WTC11 (cell line): ENCODE measurements around the gene JADE2. TPM values are rescaled to one million over a fixed set of nuclear protein-coding genes. Genes with fewer than 3 reads are reported as not detected.

Source experiments
- ATAC-seq: fragments of 200-7000 bp; cut with Tn5 transposase; 2 replicates; pipeline ENCODE4 v1.10.0; 2021; ENCODE audit warnings: mild to moderate bottlenecking, moderate library complexity
- CTCF ChIA-PET: fragments of 300-600 bp; sonication (Branson Sonifier 250); formaldehyde crosslinking; loops from one replicate; lab custom pipeline; 2021; ENCODE audit warnings: antibody characterized with exemption; lab: Charles Lee
- POLR2A ChIA-PET: fragments of 350-600 bp; sonication (Branson Sonifier 250); formaldehyde crosslinking; loops from one replicate; lab custom pipeline; 2021; ENCODE audit warnings: antibody characterized with exemption; lab: Charles Lee
- DNase-seq: peaks from one replicate; pipeline ENCODE4 v3.0.0; 2021; ENCODE audit warnings: low spot score
- H3K27ac Mint-ChIP-seq: 2 replicates; pipeline ENCODE4 v1.8.0; 2021; ENCODE audit warnings: mixed read lengths
- H3K27me3 Mint-ChIP-seq: 2 replicates; pipeline ENCODE4 v1.8.0; 2021; ENCODE audit warnings: low read depth, mild to moderate bottlenecking, moderate library complexity, mixed read lengths
- H3K36me3 Mint-ChIP-seq: 2 replicates; pipeline ENCODE4 v1.8.0; 2021; ENCODE audit warnings: mixed read lengths
- H3K4me1 Mint-ChIP-seq: 2 replicates; pipeline ENCODE4 v1.8.0; 2022; ENCODE audit warnings: mixed read lengths
- H3K4me3 Mint-ChIP-seq: 2 replicates; pipeline ENCODE4 v1.8.0; 2021; ENCODE audit warnings: mild to moderate bottlenecking, moderate library complexity, mixed read lengths
- H3K9me3 Mint-ChIP-seq: 2 replicates; pipeline ENCODE4 v1.8.0; 2021; ENCODE audit warnings: mixed read lengths
- EMX1 ChIP-seq: fragments of 250-450 bp; sonication (Bioruptor Pico); IDR thresholded peaks from 2 replicates; pipeline ENCODE4 v1.8.0; 2021; ENCODE audit warnings: mild to moderate bottlenecking
- GABPB1 ChIP-seq: sonication (generic); formaldehyde crosslinking; IDR thresholded peaks from 2 replicates; pipeline ENCODE4 v1.8.1; 2023; ENCODE audit warnings: mild to moderate bottlenecking, missing genetic modification reagents
- GRHL2 ChIP-seq: fragments of 250-450 bp; sonication (Bioruptor Pico); IDR thresholded peaks from 2 replicates; pipeline ENCODE4 v1.8.0; 2022; ENCODE audit warnings: mild to moderate bottlenecking, moderate library complexity; ENCODE audit not compliant: insufficient replicate concordance, severe bottlenecking
- MYBL2 ChIP-seq: sonication (generic); formaldehyde crosslinking; IDR thresholded peaks from 2 replicates; pipeline ENCODE4 v1.8.1; 2023; ENCODE audit warnings: mild to moderate bottlenecking, moderate library complexity, missing genetic modification reagents
- SMAD4 ChIP-seq: sonication (generic); formaldehyde crosslinking; IDR thresholded peaks from 2 replicates; pipeline ENCODE4 v1.8.0; 2022; ENCODE audit warnings: mild to moderate bottlenecking, missing genetic modification reagents
- ZNF121 ChIP-seq: sonication (generic); formaldehyde crosslinking; IDR thresholded peaks from 2 replicates; pipeline ENCODE4 v1.8.0; 2023; ENCODE audit warnings: missing genetic modification reagents
- total RNA-seq: library from RNA; stranded (reverse); gene quantifications from 3 replicates; pipeline ENCODE4 v1.2.3, GENCODE V29; 2021
- TF ChIP-seq, protein P1 (sequence below): sonication (generic); formaldehyde crosslinking; IDR thresholded peaks from 2 replicates; pipeline ENCODE4 v1.8.0; 2022; ENCODE audit warnings: mild to moderate bottlenecking, missing genetic modification reagents
- TF ChIP-seq, protein P2 (sequence below): sonication (generic); formaldehyde crosslinking; IDR thresholded peaks from 2 replicates; pipeline ENCODE4 v1.8.1; 2023; ENCODE audit warnings: mild to moderate bottlenecking, missing genetic modification reagents
- TF ChIP-seq, protein P3 (sequence below): sonication (generic); formaldehyde crosslinking; IDR thresholded peaks from 2 replicates; pipeline ENCODE4 v1.8.1; 2023; ENCODE audit warnings: mild to moderate bottlenecking, moderate library complexity, missing genetic modification reagents
- TF ChIP-seq, protein P4 (sequence below): sonication (generic); formaldehyde crosslinking; IDR thresholded peaks from 2 replicates; pipeline ENCODE4 v1.8.0; 2023; ENCODE audit warnings: mild to moderate bottlenecking, missing genetic modification reagents
- TF ChIP-seq, protein P5 (sequence below): fragments of 250-450 bp; sonication (Bioruptor Pico); IDR thresholded peaks from 2 replicates; pipeline ENCODE4 v1.9.0; 2021; ENCODE audit warnings: mild to moderate bottlenecking
- TF ChIP-seq, protein P6 (sequence below): sonication (generic); formaldehyde crosslinking; IDR thresholded peaks from 2 replicates; pipeline ENCODE4 v1.8.1; 2023; ENCODE audit warnings: mild to moderate bottlenecking, missing genetic modification reagents, moderate library complexity

JADE2 gene
- total RNA-seq, 1 experiment from 2014 or later: 40.8 TPM

DNA sequence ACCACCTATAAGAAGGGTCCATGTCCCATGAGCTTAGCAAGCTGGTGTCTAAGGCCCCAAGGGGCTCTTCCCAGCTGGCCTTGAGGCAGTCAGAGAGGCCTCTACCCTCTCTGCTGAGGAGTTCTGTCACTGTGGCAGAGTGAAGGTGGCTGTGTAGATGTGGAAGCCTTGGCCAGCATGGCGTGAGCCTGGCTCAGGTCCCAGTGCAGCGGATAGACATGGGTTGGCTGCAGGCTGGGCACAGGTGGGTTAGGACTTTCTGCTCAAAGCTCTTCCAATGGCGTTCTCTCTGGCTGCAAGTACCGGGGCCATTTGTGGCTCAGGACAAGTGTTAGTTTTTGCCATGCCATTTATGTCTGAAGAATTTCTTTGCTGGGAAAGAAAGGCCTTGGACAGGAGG, 47.3 kb downstream of the JADE2 start (continued):
- TF ChIP-seq ZNF121 (no peak), MYBL2 (CRISPR knock-in tag) (no peak)
- TF ChIP-seq, protein P1, sequence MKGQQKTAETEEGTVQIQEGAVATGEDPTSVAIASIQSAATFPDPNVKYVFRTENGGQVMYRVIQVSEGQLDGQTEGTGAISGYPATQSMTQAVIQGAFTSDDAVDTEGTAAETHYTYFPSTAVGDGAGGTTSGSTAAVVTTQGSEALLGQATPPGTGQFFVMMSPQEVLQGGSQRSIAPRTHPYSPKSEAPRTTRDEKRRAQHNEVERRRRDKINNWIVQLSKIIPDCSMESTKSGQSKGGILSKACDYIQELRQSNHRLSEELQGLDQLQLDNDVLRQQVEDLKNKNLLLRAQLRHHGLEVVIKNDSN (CRISPR knock-in tag): no peak

DNA sequence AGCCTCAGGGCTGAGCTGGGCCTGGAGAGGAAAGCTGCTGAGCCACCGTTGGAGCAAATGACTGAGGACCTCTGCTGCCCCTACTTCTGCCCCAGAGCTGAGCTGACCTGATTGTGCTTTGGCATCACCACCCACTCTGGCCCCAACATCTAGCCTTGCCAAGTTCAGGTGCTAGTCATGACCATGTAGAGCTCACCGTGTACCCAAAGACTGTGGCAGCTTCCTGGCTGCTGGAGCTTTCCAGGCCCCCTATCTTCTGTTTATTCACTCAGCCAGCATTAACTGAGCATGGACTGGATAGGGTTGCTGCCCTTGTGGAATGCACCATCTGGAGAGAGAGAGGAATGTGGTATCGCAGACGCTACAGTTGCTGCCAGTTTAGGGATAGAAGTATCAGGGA, 49.1 kb downstream of the JADE2 start:
- H3K4me1 Mint-ChIP-seq: 0 out of 2 replicates have a peak, but pooled peaks cover 2% of the 10 kb centered on the region
- no peak for TF ChIP-seq ZNF121
- TF ChIP-seq, protein P2, sequence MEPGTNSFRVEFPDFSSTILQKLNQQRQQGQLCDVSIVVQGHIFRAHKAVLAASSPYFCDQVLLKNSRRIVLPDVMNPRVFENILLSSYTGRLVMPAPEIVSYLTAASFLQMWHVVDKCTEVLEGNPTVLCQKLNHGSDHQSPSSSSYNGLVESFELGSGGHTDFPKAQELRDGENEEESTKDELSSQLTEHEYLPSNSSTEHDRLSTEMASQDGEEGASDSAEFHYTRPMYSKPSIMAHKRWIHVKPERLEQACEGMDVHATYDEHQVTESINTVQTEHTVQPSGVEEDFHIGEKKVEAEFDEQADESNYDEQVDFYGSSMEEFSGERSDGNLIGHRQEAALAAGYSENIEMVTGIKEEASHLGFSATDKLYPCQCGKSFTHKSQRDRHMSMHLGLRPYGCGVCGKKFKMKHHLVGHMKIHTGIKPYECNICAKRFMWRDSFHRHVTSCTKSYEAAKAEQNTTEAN (CRISPR knock-in tag): no peak
- TF ChIP-seq, protein P3, sequence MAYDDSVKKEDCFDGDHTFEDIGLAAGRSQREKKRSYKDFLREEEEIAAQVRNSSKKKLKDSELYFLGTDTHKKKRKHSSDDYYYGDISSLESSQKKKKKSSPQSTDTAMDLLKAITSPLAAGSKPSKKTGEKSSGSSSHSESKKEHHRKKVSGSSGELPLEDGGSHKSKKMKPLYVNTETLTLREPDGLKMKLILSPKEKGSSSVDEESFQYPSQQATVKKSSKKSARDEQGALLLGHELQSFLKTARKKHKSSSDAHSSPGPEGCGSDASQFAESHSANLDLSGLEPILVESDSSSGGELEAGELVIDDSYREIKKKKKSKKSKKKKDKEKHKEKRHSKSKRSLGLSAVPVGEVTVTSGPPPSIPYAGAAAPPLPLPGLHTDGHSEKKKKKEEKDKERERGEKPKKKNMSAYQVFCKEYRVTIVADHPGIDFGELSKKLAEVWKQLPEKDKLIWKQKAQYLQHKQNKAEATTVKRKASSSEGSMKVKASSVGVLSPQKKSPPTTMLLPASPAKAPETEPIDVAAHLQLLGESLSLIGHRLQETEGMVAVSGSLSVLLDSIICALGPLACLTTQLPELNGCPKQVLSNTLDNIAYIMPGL (CRISPR knock-in tag): no peak
- CTCF ChIA-PET: interaction anchor here (2.2 to 5.2 kb wide), 2 partner anchors 13 to 47 kb away, joined by 12 to 37 read pairs; no protein-coding TSS in a partner anchor
- no peaks in the 10 kb centered on the region for H3K9me3 Mint-ChIP-seq
- POLR2A ChIA-PET: no interaction called here
- no peak for ATAC-seq
- H3K36me3 Mint-ChIP-seq: peaks cover 57% of the 10 kb centered on the region
- H3K27me3 Mint-ChIP-seq: no peaks in the 10 kb centered on the region
- no peak overlapping the region for H3K27ac Mint-ChIP-seq
- H3K4me3 Mint-ChIP-seq: no peak overlapping the region
- no peak for DNase-seq

DNA sequence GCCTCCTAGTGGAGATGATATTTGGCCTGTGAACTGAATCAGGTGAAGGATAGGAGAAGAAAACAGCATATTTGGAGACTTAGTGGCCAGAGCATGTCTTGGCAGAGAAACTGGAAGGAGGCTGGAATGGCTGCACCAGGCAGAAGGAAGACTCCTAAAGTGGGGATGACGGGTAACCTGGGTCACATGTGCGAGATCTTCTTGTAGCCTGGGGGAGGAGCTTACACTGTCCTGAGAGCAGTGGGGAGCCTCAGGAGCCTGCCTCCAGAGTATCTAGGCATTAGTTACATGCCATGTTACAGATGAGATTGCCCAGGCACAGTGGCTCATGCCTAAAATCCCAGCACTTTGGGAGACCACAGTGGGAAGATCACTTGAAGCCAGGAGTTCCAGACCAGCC, 49.8 kb downstream of the JADE2 start:
- Mint-ChIP-seq H3K4me3 (no peak overlapping the region), H3K4me1 (no peaks in the 10 kb centered on the region), H3K36me3 (peaks cover 51% of the 10 kb centered on the region), H3K9me3 (no peaks in the 10 kb centered on the region)
- ChIA-PET POLR2A (no interaction called here), CTCF (interaction anchor here (0.7 to 5.2 kb wide), 3 partner anchors 12 to 145 kb away, joined by 3 to 37 read pairs (median 12); no protein-coding TSS in a partner anchor)
- TF ChIP-seq, protein P4, sequence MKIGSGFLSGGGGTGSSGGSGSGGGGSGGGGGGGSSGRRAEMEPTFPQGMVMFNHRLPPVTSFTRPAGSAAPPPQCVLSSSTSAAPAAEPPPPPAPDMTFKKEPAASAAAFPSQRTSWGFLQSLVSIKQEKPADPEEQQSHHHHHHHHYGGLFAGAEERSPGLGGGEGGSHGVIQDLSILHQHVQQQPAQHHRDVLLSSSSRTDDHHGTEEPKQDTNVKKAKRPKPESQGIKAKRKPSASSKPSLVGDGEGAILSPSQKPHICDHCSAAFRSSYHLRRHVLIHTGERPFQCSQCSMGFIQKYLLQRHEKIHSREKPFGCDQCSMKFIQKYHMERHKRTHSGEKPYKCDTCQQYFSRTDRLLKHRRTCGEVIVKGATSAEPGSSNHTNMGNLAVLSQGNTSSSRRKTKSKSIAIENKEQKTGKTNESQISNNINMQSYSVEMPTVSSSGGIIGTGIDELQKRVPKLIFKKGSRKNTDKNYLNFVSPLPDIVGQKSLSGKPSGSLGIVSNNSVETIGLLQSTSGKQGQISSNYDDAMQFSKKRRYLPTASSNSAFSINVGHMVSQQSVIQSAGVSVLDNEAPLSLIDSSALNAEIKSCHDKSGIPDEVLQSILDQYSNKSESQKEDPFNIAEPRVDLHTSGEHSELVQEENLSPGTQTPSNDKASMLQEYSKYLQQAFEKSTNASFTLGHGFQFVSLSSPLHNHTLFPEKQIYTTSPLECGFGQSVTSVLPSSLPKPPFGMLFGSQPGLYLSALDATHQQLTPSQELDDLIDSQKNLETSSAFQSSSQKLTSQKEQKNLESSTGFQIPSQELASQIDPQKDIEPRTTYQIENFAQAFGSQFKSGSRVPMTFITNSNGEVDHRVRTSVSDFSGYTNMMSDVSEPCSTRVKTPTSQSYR (CRISPR knock-in tag): no peak
- TF ChIP-seq GABPB1 (CRISPR knock-in tag): no peak
- TF ChIP-seq, protein P5, sequence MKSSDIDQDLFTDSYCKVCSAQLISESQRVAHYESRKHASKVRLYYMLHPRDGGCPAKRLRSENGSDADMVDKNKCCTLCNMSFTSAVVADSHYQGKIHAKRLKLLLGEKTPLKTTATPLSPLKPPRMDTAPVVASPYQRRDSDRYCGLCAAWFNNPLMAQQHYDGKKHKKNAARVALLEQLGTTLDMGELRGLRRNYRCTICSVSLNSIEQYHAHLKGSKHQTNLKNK: no peak
- no peak for TF ChIP-seq GRHL2 (CRISPR knock-in tag)
- TF ChIP-seq SMAD4 (CRISPR knock-in tag): no peak
- TF ChIP-seq EMX1: no peak
- TF ChIP-seq, protein P6, sequence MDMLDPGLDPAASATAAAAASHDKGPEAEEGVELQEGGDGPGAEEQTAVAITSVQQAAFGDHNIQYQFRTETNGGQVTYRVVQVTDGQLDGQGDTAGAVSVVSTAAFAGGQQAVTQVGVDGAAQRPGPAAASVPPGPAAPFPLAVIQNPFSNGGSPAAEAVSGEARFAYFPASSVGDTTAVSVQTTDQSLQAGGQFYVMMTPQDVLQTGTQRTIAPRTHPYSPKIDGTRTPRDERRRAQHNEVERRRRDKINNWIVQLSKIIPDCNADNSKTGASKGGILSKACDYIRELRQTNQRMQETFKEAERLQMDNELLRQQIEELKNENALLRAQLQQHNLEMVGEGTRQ: no peak
- TF ChIP-seq, all 79 proteins: peak for 0
- Mint-ChIP-seq H3K27me3 (no peaks in the 10 kb centered on the region), H3K27ac (peak overlapping the region; percentile 74)
- DNase-seq: no peak
- no peak; the same call in 1 of the 2 replicates for ATAC-seq
